ENCODE data around the gene MYOZ2. TPM values are rescaled to one million over a fixed set of nuclear protein-coding genes. Genes with fewer than 3 reads are reported as not detected.

The MYOZ2 gene
- polyA plus RNA-seq, 3 donors from 2014 or later, result not detected

DNA sequence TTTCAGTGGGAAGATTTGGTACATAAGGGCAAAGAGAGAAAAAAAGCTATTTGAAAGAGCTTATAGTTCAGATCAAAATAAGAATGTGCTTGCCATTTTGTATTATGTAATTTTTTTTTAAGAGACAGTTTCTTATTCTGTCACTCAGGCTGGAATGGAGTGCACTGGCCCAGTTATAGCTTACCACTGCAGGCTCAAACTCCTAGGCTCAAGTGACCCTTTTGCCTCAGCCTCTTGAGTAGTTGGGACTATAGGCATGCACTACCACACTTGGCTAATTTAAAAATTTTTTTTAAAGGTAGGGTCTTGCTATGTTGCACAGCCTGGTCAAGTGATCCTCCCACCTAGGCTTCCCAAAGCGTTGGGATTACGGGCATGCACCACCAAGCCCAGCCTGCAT lies 54.7 kb downstream of the MYOZ2 start:
- H3K9me3 Mint-ChIP-seq, result no peaks in the 10 kb centered on the region
- H3K4me1 Mint-ChIP-seq, result no peaks in the 10 kb centered on the region
- H3K36me3 Mint-ChIP-seq, result no peaks in the 10 kb centered on the region
- H3K27me3 Mint-ChIP-seq (ENCODE audit: low read depth in 3 of 3), result peaks cover 0 to 4% (median 0%) of the 10 kb centered on the region in 3 donors
- DNase-seq, result no peak
- H3K4me3 Mint-ChIP-seq, result no peak overlapping the region
- H3K27ac Mint-ChIP-seq, result no peak overlapping the region

DNA sequence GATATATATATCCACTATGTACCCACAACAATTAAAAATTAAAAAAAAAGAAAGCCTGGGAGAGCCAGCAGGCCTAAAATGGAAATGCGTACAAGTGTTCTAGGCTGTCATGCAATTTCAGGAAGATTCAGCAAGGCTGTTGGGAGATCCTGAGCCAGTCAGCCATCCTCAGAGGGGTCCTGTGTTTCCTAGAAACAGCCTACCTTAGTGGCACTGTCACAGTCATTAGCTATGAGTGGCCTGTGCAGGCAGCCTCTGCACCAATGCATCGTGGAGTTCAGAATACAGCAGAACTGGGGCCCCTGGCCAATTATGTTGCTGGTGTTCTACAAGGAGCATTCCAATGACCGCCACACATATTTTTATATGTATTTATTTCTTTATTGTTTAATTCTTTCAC lies 55.9 kb downstream of the MYOZ2 start:
- Mint-ChIP-seq H3K9me3 (no peaks in the 10 kb centered on the region), H3K27me3 (ENCODE audit: low read depth in 3 of 3) (peaks cover 0 to 12% (median 0%) of the 10 kb centered on the region in 3 donors), H3K4me1 (no peaks in the 10 kb centered on the region), H3K36me3 (no peaks in the 10 kb centered on the region), H3K4me3 (no peak overlapping the region), H3K27ac (no peak overlapping the region)
- no peak for DNase-seq

DNA sequence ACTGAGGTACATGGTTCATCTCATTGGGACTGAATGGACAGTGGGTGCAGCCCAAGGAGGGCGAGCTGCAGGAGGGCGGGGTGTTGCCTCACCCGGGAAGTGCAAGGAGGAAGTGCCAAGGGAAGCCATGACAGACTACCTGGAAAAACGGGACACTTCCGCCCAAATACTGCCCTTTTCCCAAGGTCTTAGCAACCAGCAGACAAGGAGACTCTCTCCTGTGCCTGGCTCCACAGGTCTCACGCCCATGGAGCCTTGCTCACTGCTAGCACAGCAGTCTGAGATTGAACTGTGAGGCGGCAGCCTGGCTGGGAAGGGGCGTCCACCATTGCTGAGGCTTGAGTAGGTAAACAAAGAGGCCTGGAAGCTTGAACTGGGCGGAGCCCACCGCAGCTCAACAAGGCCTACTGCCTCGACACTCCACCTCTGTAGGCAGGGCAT lies 62.2 kb downstream of the MYOZ2 start:
- Mint-ChIP-seq H3K4me3 (no peak overlapping the region), H3K27me3 (ENCODE audit: low read depth in 3 of 3) (peaks cover 4 to 35% (median 6%) of the 10 kb centered on the region in 3 donors), H3K36me3 (no peaks in the 10 kb centered on the region), H3K9me3 (peaks cover 0 to 5% (median 0%) of the 10 kb centered on the region in 6 donors), H3K27ac (no peak overlapping the region), H3K4me1 (no peaks in the 10 kb centered on the region)
- no peak for DNase-seq

DNA sequence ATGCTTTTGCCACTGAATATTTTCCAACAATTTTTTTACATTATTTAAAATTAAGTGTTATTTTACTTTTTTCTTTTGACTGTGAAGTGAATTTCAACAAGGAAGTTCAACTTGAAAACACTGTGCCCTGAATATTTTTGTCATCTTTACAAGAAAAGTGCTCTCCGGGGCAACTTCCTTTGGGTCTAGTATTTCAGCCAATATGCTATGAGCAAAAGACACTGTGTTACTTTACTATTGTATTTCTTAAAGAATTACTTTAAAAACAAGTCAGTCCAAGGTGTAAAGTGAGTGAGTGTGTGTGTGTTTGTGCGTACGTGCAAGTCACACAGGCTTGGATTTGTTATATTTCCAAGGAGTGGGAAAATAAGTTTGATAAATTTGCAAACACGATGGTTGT lies 69.3 kb downstream of the MYOZ2 start:
- no peak for DNase-seq
- Mint-ChIP-seq H3K27ac (peak overlapping the region in 1 of 6 donors; percentile 51), H3K9me3 (peaks cover 0 to 3% (median 0%) of the 10 kb centered on the region in 6 donors), H3K4me3 (no peak overlapping the region), H3K4me1 (peaks cover 0 to 1% of the 10 kb centered on the region in 2 donors), H3K36me3 (no peaks in the 10 kb centered on the region), H3K27me3 (ENCODE audit: low read depth in 3 of 3) (peaks cover 2 to 32% (median 4%) of the 10 kb centered on the region in 3 donors)

DNA sequence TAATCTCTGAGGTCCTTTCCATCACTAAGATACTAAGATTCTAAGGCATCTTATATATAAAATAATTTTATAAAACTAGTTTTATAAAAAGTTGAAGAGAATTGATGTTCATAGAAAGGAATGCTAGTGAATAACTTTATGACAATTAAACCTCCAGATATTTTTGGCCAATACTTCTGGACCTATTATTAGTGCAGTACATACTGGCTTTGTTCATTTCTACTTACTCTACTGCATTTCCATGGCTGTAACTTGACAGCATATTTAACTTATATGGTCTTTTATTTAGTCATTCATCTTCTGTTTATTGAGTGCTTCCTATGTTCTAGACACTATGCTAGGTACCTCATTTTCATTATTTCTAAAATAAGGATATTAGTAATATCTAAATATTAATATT lies 70.1 kb downstream of the MYOZ2 start:
- peaks cover 2% of the 10 kb centered on the region in 2 donors for H3K4me1 Mint-ChIP-seq
- H3K9me3 Mint-ChIP-seq, result peaks cover 0 to 3% (median 0%) of the 10 kb centered on the region in 6 donors
- H3K4me3 Mint-ChIP-seq, result no peak overlapping the region

DNA sequence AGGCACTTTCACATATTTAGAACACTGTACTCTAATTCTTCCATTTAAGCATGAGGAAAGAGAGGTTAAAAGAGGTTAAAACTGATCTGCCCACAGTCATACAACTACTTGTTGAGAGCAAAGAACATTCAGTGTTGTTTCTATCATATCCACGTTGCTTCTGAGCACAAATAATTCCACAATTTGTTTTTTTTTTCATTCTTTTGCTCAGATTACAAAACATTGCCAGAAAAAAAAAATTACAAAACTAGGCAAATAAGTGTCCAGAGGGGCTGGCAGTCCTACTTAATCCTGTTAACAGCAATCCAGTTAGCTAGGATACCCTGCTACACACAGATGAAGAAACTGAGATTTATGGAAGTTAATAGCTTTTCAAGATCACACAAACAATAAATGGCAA lies 70.5 kb downstream of the MYOZ2 start:
- H3K9me3 Mint-ChIP-seq, result peaks cover 0 to 3% (median 0%) of the 10 kb centered on the region in 6 donors
- H3K4me3 Mint-ChIP-seq, result no peak overlapping the region
- H3K27me3 Mint-ChIP-seq (ENCODE audit: low read depth in 3 of 3), result peaks cover 2 to 25% (median 2%) of the 10 kb centered on the region in 3 donors
- no peak for DNase-seq
- H3K4me1 Mint-ChIP-seq, result peaks cover 6 to 7% of the 10 kb centered on the region in 2 donors
- H3K36me3 Mint-ChIP-seq, result no peaks in the 10 kb centered on the region
- no peak overlapping the region for H3K27ac Mint-ChIP-seq

More for the DNA sequence above, 70.1 kb downstream of the MYOZ2 start:
- Mint-ChIP-seq H3K36me3 (no peaks in the 10 kb centered on the region), H3K27me3 (ENCODE audit: low read depth in 3 of 3) (peaks cover 2 to 24% (median 2%) of the 10 kb centered on the region in 3 donors), H3K27ac (no peak overlapping the region)
- no peak for DNase-seq

DNA sequence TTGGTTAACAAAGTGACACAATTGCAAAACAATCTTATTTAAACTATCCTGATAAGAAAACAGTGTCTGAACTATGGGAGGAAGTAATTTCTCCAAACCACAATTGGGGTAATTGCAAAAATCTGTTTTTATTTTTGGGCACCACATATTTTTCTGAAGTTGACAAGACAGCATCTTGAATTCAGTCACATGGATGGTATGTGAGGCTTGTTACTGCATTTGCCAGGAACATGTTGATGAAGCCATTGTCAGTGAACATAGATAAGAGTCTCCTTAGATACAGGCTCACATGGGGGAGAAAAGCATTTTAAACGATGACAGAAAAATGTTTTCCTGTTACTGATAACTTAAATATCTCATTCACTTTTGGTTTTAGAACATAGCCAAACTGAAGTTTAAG lies 71.4 kb downstream of the MYOZ2 start:
- Mint-ChIP-seq H3K27me3 (ENCODE audit: low read depth in 3 of 3) (peaks cover 0 to 25% (median 4%) of the 10 kb centered on the region in 3 donors), H3K27ac (no peak overlapping the region), H3K4me3 (no peak overlapping the region)

DNA sequence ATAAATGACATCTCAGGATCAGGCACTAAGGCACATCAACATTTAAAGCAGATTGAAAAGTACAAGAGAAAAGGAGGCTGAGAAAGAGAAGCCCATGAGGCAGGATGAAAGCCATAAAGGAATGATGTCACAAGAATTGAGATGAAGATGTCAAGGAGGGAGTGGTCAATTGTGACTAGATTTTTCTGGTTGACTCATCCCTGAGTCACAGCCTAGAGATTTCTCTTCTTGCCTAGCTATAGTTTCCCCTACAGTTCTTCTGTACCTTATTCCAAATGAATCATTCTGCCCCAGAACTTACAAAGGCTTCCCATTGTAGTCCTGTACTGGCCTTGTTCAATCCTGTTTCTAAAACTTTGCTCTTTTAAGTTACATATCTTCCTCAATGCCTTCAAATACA lies 73.4 kb downstream of the MYOZ2 start:
- DNase-seq, result no peak
- Mint-ChIP-seq H3K4me1 (peaks cover 20 to 32% of the 10 kb centered on the region in 2 donors), H3K27me3 (ENCODE audit: low read depth in 3 of 3) (peaks cover 2 to 16% (median 10%) of the 10 kb centered on the region in 3 donors), H3K4me3 (no peak overlapping the region), H3K27ac (no peak overlapping the region), H3K9me3 (no peaks in the 10 kb centered on the region), H3K36me3 (no peaks in the 10 kb centered on the region)

More for the DNA sequence above, 71.4 kb downstream of the MYOZ2 start:
- H3K4me1 Mint-ChIP-seq, result peaks cover 12 to 15% of the 10 kb centered on the region in 2 donors
- H3K36me3 Mint-ChIP-seq, result no peaks in the 10 kb centered on the region
- DNase-seq, result no peak
- H3K9me3 Mint-ChIP-seq, result no peaks in the 10 kb centered on the region

DNA sequence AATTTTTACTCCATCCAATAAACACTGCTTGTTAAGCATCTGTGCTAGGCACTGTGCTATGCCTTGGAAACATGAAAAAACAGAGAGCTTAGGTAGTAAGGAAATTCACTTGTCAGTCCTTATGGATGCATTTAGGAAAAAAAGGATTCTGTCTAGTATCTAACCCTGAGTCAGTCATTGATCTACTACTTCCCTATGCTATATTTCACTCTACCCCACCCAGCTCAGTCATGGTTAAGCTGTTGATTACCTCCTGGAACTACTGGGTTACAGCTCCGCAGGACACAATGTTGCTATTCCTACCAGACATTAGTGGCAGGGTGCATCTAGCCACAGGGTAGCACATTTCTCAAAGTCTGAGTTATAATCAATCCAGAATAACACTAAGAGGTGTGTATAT lies 74.0 kb downstream of the MYOZ2 start:
- no peak overlapping the region for H3K27ac Mint-ChIP-seq
- DNase-seq, result no peak
- no peaks in the 10 kb centered on the region for H3K36me3 Mint-ChIP-seq
- no peaks in the 10 kb centered on the region for H3K9me3 Mint-ChIP-seq
- H3K27me3 Mint-ChIP-seq (ENCODE audit: low read depth in 3 of 3), result peaks cover 2 to 16% (median 10%) of the 10 kb centered on the region in 3 donors
- peaks cover 22 to 37% of the 10 kb centered on the region in 2 donors for H3K4me1 Mint-ChIP-seq
- H3K4me3 Mint-ChIP-seq, result no peak overlapping the region

DNA sequence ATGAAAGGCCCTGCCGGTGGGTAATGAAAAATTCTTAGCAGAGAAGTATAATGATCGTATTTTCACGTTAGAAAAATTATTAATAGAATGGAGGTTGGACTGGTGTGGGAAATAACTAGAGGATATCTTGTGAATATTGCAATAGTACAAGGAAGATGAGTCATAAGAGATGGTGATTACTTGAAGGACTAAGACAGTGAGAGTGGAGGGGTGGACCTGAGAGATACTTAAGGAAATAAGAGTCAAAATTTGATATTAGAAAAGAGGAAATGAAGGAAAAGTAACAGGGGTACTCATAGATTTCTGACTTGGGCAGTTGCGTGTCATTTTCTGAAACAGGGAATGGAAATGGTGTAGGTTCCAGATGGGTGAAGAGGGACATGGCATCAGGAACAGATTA lies 75.1 kb downstream of the MYOZ2 start:
- Mint-ChIP-seq H3K36me3 (no peaks in the 10 kb centered on the region), H3K27me3 (ENCODE audit: low read depth in 3 of 3) (peaks cover 2 to 16% (median 10%) of the 10 kb centered on the region in 3 donors), H3K4me1 (peaks cover 25 to 41% of the 10 kb centered on the region in 2 donors), H3K27ac (peak overlapping the region in 1 of 6 donors; percentile 9), H3K9me3 (no peaks in the 10 kb centered on the region), H3K4me3 (peak overlapping the region; percentile 68 to 99 (median 96))
- DNase-seq, result no peak

DNA sequence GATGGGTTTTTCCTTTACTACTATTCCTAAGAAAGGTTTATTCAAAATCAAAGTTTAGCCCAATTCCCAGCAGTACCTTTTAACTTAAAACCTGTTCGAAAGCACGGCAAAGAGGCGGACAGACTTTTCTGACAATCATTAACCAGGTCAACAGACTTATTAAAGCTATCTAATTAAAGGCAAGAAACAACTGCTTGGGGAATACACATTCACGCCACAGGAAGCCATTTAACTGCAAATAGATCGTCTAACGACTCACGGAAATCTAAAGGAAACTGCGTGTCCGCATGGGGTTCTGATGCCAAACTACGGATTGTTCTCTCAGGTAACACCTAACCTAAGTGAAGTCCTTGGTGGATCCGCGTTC lies 76.2 kb downstream of the MYOZ2 start:
- peaks cover 2 to 13% (median 10%) of the 10 kb centered on the region in 3 donors for H3K27me3 Mint-ChIP-seq (ENCODE audit: low read depth in 3 of 3)
- H3K4me3 Mint-ChIP-seq, result peak overlapping the region; percentile 93 to 99 (median 96)
- H3K9me3 Mint-ChIP-seq, result no peaks in the 10 kb centered on the region
- H3K27ac Mint-ChIP-seq, result peak overlapping the region; percentile 89 to 94 (median 91)
- peaks cover 0 to under 1% (median 0%) of the 10 kb centered on the region in 3 donors for H3K36me3 Mint-ChIP-seq
- DNase-seq, result no peak
- peaks cover 25 to 41% of the 10 kb centered on the region in 2 donors for H3K4me1 Mint-ChIP-seq

DNA sequence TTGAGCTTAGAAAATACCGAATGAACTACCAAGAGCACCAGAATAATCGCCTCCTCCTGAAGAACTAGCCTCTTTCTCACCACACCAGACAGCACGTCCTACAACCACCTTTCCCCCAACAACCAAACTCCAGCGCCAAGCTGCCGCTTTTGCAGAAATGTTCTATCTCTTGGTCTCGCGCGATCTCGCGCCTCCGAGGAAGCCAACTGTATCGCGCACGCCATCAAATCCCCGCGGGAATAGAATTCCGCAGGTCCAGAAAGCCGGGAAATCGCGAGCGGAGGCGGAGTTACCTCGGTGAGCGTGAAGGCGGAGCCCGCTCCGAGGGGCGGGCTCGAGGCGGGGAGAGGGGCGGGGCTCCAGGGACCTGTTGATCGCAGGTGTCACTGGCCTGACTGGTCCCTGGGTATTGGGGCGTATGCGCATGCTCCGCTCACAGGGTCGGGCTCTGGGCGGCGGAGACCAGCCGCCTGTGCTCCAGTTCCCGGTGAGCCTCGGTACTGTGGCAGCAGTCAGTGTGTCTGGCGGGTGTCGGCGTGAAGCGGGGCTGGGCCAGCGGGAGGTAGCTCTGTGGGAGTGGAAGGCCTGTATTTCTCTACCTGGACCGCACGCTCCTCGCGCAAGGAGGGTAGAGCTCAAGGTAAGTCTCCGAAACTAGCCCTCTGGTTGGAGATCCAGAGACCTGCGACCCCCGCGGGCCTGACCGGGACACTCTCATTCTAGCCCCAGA lies 76.8 kb downstream of the MYOZ2 start, which contains the start of gene USP53:
Gene USP53, plus strand, starts transcription at position 480 of the 730 bp plus-strand sequence. CDS start 27,047 bp downstream, outside the sequence.
- DNase-seq, result peak; percentile 91 to 95 (median 93)
- Mint-ChIP-seq H3K4me3 (peak within 1 kb of the TSS; percentile 93 to 99 (median 96)), H3K27ac (peak within 1 kb of the TSS; percentile 89 to 94 (median 91)), H3K4me1 (peaks cover 25 to 41% of the 10 kb centered on the region in 2 donors), H3K9me3 (no peaks in the 10 kb centered on the region), H3K27me3 (ENCODE audit: low read depth in 3 of 3) (peaks cover 2 to 13% (median 10%) of the 10 kb centered on the region in 3 donors), H3K36me3 (peaks cover under 1 to 5% (median 4%) of the 10 kb centered on the region in 3 donors)

DNA sequence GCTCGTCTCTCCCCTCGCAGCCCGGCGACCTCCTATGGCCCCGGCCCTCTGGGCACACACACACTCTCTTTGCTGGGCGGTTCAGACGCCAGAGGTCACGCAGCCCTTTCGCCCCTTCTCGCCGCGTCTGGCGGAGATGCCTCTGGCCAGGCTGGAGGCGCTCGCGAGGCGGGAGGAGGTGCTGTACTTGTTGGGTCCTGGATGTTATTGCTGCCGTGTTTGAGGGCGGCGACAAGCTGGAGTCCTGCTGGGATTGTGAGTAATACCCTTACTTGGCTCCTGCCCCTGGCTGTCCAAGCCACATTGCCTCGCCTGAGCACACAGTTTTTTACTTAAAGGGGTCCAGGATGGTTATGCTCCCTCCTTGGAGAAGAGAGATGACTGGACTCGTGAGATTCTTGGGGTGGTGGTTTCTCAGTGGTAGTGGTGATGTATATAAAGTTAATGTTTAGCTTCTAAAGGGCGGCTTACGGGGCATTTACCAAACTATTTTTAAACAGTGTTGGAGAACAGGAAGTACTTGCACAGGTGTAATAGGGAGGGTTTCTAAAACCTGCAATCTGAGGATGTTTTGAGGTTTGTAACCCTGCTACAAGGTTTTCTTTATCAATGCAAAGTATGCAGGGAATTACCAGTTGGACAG lies 77.5 kb downstream of the MYOZ2 start:
- Mint-ChIP-seq H3K27me3 (ENCODE audit: low read depth in 3 of 3) (peaks cover 2 to 13% (median 12%) of the 10 kb centered on the region in 3 donors), H3K4me1 (peaks cover 25 to 41% of the 10 kb centered on the region in 2 donors), H3K27ac (peak overlapping the region; percentile 89 to 94 (median 91)), H3K4me3 (peak overlapping the region; percentile 93 to 99 (median 96)), H3K9me3 (no peaks in the 10 kb centered on the region), H3K36me3 (peaks cover 8 to 11% (median 9%) of the 10 kb centered on the region in 3 donors)
- no peak for DNase-seq

DNA sequence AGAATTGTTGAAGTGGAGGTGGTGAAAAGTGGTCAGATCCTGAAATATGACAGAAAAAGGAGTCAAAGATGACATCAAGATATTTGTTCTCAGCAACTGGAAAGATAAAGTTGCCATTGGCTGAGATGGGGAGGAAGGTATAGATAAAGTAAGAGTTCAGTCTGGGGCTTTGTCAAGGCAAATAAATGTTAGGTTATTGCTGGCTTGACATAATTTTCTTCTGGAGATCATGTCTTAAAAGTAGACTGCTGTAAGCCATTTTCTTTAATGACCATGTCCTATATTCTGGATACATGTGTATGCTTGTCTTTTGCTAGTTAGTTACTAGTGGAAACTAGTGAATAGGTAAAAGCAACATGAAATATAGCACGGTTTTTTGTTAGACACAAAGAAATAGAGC lies 82.5 kb downstream of the MYOZ2 start:
- Mint-ChIP-seq H3K4me3 (no peak overlapping the region), H3K9me3 (no peaks in the 10 kb centered on the region), H3K27ac (no peak overlapping the region), H3K27me3 (ENCODE audit: low read depth in 3 of 3) (peaks cover 0 to 5% (median 0%) of the 10 kb centered on the region in 3 donors), H3K4me1 (peaks cover 10 to 18% of the 10 kb centered on the region in 2 donors), H3K36me3 (peaks cover 26 to 31% (median 28%) of the 10 kb centered on the region in 3 donors)
- no peak for DNase-seq
